BE2C (cell line): ENCODE measurements around the gene CLEC3A.

Source experiments
- DNase-seq: peaks from one replicate; pipeline ENCODE4 v3.0.0-alpha.2; 2020
- H3K27me3 ChIP-seq: fragments of 250-450 bp; sonication (Bioruptor Pico); 2 replicates; pipeline ENCODE4 v1.5.1; 2020; ENCODE audit warnings: mild to moderate bottlenecking
- H3K36me3 ChIP-seq: fragments of 250-450 bp; sonication (Bioruptor Pico); 2 replicates; pipeline ENCODE4 v1.5.1; 2020; ENCODE audit warnings: mild to moderate bottlenecking
- H3K4me1 ChIP-seq: fragments of 250-450 bp; sonication (Bioruptor Pico); 2 replicates; pipeline ENCODE4 v1.5.1; 2020
- H3K4me3 ChIP-seq: 2 replicates; pipeline ENCODE4 v1.5.1; 2011; ENCODE audit warnings: low read depth, low read length
- H3K9me3 ChIP-seq: fragments of 250-450 bp; sonication (Bioruptor Pico); 2 replicates; pipeline ENCODE4 v1.5.1; 2020
- TF ChIP-seq, protein P1 (sequence below): IDR thresholded peaks from 2 replicates; pipeline ENCODE4 v1.5.1; 2012; ENCODE audit warnings: mild to moderate bottlenecking, low read depth, low read length

CLEC3A gene

GRCh38 chr16:78060295-78060694, 37.9 kb downstream of the CLEC3A start:
- H3K9me3 ChIP-seq, result no peaks in the 10 kb centered on the region
- no peaks in the 10 kb centered on the region for H3K36me3 ChIP-seq
- TF ChIP-seq, protein P1, sequence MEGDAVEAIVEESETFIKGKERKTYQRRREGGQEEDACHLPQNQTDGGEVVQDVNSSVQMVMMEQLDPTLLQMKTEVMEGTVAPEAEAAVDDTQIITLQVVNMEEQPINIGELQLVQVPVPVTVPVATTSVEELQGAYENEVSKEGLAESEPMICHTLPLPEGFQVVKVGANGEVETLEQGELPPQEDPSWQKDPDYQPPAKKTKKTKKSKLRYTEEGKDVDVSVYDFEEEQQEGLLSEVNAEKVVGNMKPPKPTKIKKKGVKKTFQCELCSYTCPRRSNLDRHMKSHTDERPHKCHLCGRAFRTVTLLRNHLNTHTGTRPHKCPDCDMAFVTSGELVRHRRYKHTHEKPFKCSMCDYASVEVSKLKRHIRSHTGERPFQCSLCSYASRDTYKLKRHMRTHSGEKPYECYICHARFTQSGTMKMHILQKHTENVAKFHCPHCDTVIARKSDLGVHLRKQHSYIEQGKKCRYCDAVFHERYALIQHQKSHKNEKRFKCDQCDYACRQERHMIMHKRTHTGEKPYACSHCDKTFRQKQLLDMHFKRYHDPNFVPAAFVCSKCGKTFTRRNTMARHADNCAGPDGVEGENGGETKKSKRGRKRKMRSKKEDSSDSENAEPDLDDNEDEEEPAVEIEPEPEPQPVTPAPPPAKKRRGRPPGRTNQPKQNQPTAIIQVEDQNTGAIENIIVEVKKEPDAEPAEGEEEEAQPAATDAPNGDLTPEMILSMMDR, result no peak
- no peaks in the 10 kb centered on the region for H3K27me3 ChIP-seq
- H3K4me1 ChIP-seq, result no peaks in the 10 kb centered on the region
- no peak for DNase-seq
- no peak overlapping the region for H3K4me3 ChIP-seq

DNA sequence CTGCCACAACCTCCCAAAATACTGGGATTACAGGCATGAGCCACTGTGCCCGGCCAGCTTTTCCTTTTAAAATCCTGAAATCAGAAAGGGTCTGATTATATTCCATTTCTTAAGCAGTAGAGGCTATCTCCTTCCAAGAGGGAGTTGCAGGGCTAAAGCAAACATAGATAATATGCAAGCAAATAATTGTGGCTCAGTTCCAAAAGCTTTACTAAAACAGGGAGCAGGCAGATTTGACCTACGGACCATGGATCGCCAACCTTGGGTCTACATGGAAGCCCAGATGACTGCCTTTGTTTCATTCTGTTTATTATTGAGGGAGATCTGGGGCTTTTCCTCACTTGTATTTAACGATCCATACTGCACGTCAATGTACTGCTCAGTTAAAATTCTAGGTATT, 38.5 kb downstream of the CLEC3A start:
- no peak for DNase-seq
- Histone ChIP-seq H3K4me3 (no peak overlapping the region), H3K9me3 (no peaks in the 10 kb centered on the region), H3K27me3 (no peaks in the 10 kb centered on the region), H3K36me3 (no peaks in the 10 kb centered on the region), H3K4me1 (no peaks in the 10 kb centered on the region)
- TF ChIP-seq, protein P1, result no peak

- Histone ChIP-seq H3K4me1 (no peaks in the 10 kb centered on the region), H3K27me3 (no peaks in the 10 kb centered on the region), H3K9me3 (no peaks in the 10 kb centered on the region), H3K36me3 (no peaks in the 10 kb centered on the region), H3K4me3 (no peak overlapping the region)
- DNase-seq, result no peak
- TF ChIP-seq, protein P1, result no peak
These were observed 43.0 kb downstream of the CLEC3A start for GRCh38 chr16:78065319-78065718.

- no peak for DNase-seq
- Histone ChIP-seq H3K4me1 (no peaks in the 10 kb centered on the region), H3K4me3 (no peak overlapping the region), H3K36me3 (no peaks in the 10 kb centered on the region), H3K9me3 (no peaks in the 10 kb centered on the region), H3K27me3 (no peaks in the 10 kb centered on the region)
- TF ChIP-seq, protein P1, result no peak
These were observed 47.6 kb downstream of the CLEC3A start for GRCh38 chr16:78069913-78070312.

DNA sequence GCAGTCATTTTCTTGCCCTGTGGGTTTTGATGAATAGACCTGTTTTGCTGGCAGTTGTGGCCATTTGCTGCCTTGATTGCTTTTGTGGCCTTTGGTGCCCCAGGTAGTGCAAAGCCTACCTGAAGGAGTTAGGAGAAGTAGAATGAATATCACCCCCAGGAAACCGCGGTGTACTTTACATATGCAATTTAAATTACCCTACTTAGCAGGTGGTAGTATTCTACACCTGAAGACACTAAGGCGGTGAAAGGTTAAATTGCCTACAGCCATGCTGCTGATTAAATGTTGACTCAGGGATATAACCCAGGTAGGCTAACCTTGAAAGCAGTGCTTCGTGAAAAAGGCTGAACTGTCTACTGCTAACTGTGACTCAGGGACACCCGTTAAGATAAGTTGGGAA, 49.9 kb downstream of the CLEC3A start:
- Histone ChIP-seq H3K36me3 (no peaks in the 10 kb centered on the region), H3K4me1 (no peaks in the 10 kb centered on the region), H3K27me3 (no peaks in the 10 kb centered on the region), H3K4me3 (no peak overlapping the region), H3K9me3 (no peaks in the 10 kb centered on the region)
- TF ChIP-seq, protein P1, result no peak
- no peak for DNase-seq

DNA sequence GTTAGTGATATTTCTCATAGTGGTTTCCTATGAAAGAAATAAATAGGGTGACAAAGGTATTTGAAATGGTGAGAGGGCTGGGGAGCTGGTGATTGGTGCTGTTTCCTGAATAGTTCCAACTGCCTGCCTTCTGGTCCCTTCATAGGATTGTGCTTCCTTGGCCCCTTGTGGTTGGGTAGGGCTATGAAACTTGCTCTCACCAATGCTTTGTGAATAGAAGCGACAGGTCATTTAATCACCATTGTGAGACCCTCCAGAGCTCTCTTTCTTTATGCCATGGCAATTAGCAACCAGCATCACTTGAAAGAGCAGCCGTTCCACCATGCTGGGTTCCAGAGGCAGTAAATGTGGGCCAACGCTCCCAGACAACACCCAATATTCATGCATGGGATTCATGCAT, 53.5 kb downstream of the CLEC3A start:
- no peaks in the 10 kb centered on the region for H3K36me3 ChIP-seq
- no peak overlapping the region for H3K4me3 ChIP-seq
- no peaks in the 10 kb centered on the region for H3K9me3 ChIP-seq
- TF ChIP-seq, protein P1, result no peak
- DNase-seq, result no peak
- H3K4me1 ChIP-seq, result no peaks in the 10 kb centered on the region
- H3K27me3 ChIP-seq, result no peaks in the 10 kb centered on the region
